K562 (cell line): Measurements from ENCODE around the gene ERAP2. TPM values are rescaled to one million over a fixed set of nuclear protein-coding genes. Genes with fewer than 3 reads are reported as not detected.

Source experiments
- ATF3 ChIP-seq, 2 experiments: fragments of 450-650 bp in 1 of 2; sonication (generic) in 1 of 2; formaldehyde crosslinking in 1 of 2; IDR thresholded peaks in 1 of 2; conservative IDR thresholded peaks in 1 of 2; 2 replicates each; pipeline versions ENCODE4 v1.6.1 to v1.8.1; 2016 to 2023; ENCODE audit warnings: mild to moderate bottlenecking in 2 of 2, moderate library complexity in 2 of 2, inconsistent platforms in 1 of 2, missing genetic modification reagents in 1 of 2
- CCNT2 ChIP-seq: IDR thresholded peaks from 2 replicates; pipeline ENCODE4 v1.6.1; 2011; ENCODE audit warnings: borderline replicate concordance, low read depth, mild to moderate bottlenecking, moderate library complexity, mixed read lengths, low read length; ENCODE audit not compliant: insufficient read length; ENCODE audit errors: extremely low read depth
- CREB1 ChIP-seq, 2 experiments: sonication (generic) in 1 of 2; formaldehyde crosslinking in 1 of 2; IDR thresholded peaks; 2 replicates each; pipeline versions ENCODE4 v1.6.1 to v1.8.0; 2012 to 2022; ENCODE audit warnings: inconsistent platforms in 1 of 2, mild to moderate bottlenecking in 1 of 2, missing genetic modification reagents in 1 of 2, moderate library complexity in 1 of 2
- GABPA ChIP-seq: fragments of 200-800 bp; sonication (Bioruptor generic); conservative IDR thresholded peaks from 2 replicates; pipeline ENCODE4 v1.6.1; 2016; ENCODE audit warnings: low read depth, missing genetic modification characterization, missing compliant biosample characterization
- HCFC1 ChIP-seq: IDR thresholded peaks from 2 replicates; pipeline ENCODE4 v1.6.1; 2012; ENCODE audit warnings: low read depth, low read length, improper control_type of control experiment
- HMBOX1 ChIP-seq: sonication (generic); IDR thresholded peaks from 2 replicates; pipeline ENCODE4 v1.6.1; 2016
- KHSRP ChIP-seq: fragments of 450-650 bp; IDR thresholded peaks from 2 replicates; pipeline ENCODE4 v1.6.1; 2017
- LARP7 ChIP-seq: fragments of 450-650 bp; IDR thresholded peaks from 2 replicates; pipeline ENCODE4 v1.6.1; 2016
- NCOA6 ChIP-seq: fragments of 450-650 bp; IDR thresholded peaks from 2 replicates; pipeline ENCODE4 v1.6.1; 2017; ENCODE audit warnings: mild to moderate bottlenecking
- NFRKB ChIP-seq: fragments of 450-650 bp; IDR thresholded peaks from 2 replicates; pipeline ENCODE4 v1.6.1; 2016; ENCODE audit warnings: low read depth
- PREB ChIP-seq: sonication (generic); formaldehyde crosslinking; IDR thresholded peaks from 2 replicates; pipeline ENCODE4 v1.8.1; 2023; ENCODE audit warnings: mild to moderate bottlenecking, missing genetic modification reagents
- RCOR1 ChIP-seq, 2 experiments: IDR thresholded peaks; 2 replicates each; pipeline ENCODE4 v1.6.1; 2012; ENCODE audit warnings: low read depth in 2 of 2, low read length in 2 of 2, borderline replicate concordance in 1 of 2, improper control_type of control experiment in 1 of 2
- SMARCB1 ChIP-seq: IDR thresholded peaks from 2 replicates; pipeline ENCODE4 v1.6.1; 2011; ENCODE audit warnings: improper control_type of control experiment, low read depth; ENCODE audit not compliant: insufficient read length
- SMARCE1 ChIP-seq: fragments of 450-650 bp; IDR thresholded peaks from 2 replicates; pipeline ENCODE4 v1.7.1; 2016; ENCODE audit warnings: mild to moderate bottlenecking
- ZNF146 ChIP-seq: IDR thresholded peaks from one replicate; pipeline ENCODE4 v1.6.1; 2018; ENCODE audit warnings: missing compliant biosample characterization; ENCODE audit not compliant: unreplicated experiment
- ZNF175 ChIP-seq: fragments of 200-800 bp; sonication (Bioruptor generic); IDR thresholded peaks from 2 replicates; pipeline ENCODE4 v1.6.1; 2016; ENCODE audit warnings: low read depth, mild to moderate bottlenecking, missing genetic modification characterization, missing compliant biosample characterization
- ZNF589 ChIP-seq: fragments of 200-800 bp; sonication (Bioruptor generic); IDR thresholded peaks from 2 replicates; pipeline ENCODE4 v1.6.1; 2016; ENCODE audit warnings: low read depth, missing genetic modification characterization, missing compliant biosample characterization
- polyA plus RNA-seq, 8 experiments: library from polyadenylated mRNA; depleted of rRNA in 4 of 8; stranded (reverse) in 5 of 8; unstranded in 3 of 8; fragments of >200 nt; fragmentation: Nextera tagmentation in 2 of 8; fragmentation: Illumina TruSeq in 1 of 8; extraction: Ambion mirVana in 2 of 8; extraction: Trizol in 1 of 8; gene quantifications; 2 replicates each; pipeline versions ENCODE4 v1.2.1 to v1.2.3, GENCODE V29; 2011 to 2014; ENCODE audit warnings: inconsistent platforms in 1 of 8, missing spikeins in 1 of 8
- total RNA-seq, 7 experiments: library from RNA; depleted of rRNA in 6 of 7; stranded (reverse); fragments of >200 nt in 6 of 7; fragmentation: Illumina TruSeq in 2 of 7; extraction: Trizol in 2 of 7; gene quantifications; 2 replicates each; pipeline versions ENCODE4 v1.2.1 to v1.2.3, GENCODE V29; 2011 to 2021; ENCODE audit warnings: low replicate concordance in 1 of 7
- TF ChIP-seq, protein P1 (sequence below): sonication (generic); formaldehyde crosslinking; IDR thresholded peaks from 2 replicates; pipeline ENCODE4 v1.8.0; 2022; ENCODE audit warnings: mild to moderate bottlenecking, missing genetic modification reagents

Gene ERAP2
- total and polyA plus RNA-seq, 9 of the 15 experiments (the other 6 are each of a cell fraction or from before 2014, with no cell fraction given): 0.93 to 4.0 (median 2.1) TPM

DNA sequence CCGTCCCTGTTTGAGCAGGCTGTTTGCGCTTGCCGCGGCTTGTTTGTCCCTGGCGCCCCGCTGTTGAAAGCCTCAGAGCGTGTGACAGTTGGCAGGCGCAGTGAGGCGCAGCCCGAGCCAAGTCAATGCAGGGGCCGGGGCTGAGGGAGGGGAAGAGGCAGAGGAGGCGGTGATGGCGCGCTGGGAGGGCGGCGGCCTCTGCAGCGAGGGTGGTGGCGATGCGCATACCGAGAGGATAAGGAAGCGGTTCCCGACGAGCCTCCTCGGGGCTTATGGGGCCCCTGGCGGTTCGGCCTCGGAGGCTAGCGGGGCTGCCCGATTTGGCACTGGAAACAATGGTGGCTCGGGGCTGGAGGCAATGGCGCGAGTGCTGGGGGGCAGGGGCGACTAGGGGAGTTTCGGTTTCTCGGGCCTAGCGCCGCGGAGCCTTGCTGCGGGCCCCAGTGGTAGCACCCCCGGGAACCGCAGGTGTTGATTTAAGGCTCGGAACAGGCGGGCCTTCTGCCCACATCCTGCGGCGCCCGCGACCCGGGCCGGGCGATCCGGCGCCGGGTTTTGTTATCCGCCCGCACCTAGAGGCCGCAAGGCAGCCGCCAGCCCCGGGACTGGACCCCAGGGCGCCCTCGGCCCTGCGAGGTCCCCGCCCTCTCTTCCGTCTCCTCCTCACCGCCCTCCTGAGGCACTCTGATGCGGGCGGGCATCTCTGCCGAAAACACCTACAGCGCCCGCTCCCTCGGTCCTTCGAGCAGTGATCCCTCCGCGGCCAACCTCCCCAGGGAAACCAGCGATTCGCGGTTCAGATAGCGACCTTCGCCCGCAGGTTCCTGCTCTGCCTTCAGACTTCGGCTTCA lies 58.6 kb downstream of the ERAP2 start (continued):
- TF ChIP-seq ZNF589 (CRISPR knock-in tag) (no peak; the same call in 1 of the 2 replicates), SMARCB1 (peak; percentile 23), CREB1 (IDR thresholded peaks at IDR 0.05) (no peak; the same call in 1 of the 2 replicates), CREB1 (CRISPR knock-in tag; IDR thresholded peaks at IDR 0.05) (peak; percentile 32; the same call in 1 of the 2 replicates), ZNF175 (CRISPR knock-in tag) (peak; percentile 60; the same call in 1 of the 2 replicates), RCOR1 (IDR thresholded peaks at IDR 0.05; ENCODE audit: borderline replicate concordance in 1 of 2, low read depth in 2 of 2, low read length in 2 of 2) (peak; percentile 11 to 40; a peak in 2 of 4 replicates), NFRKB (peak; percentile 93), LARP7 (peak; percentile 51; the same call in 1 of the 2 replicates), SMARCE1 (0 out of 2 replicates have a peak, but pooled peaks have one; percentile 39), KHSRP (no peak), NCOA6 (no peak), ATF3 (IDR thresholded peaks at IDR 0.05) (peak; percentile 7; the same call in 1 of the 2 replicates), ATF3 (CRISPR knock-in tag; conservative IDR thresholded peaks at IDR 0.05) (0 out of 2 replicates have a peak, but pooled peaks have one; percentile 4), HCFC1 (peak; percentile 35; the same call in 1 of the 2 replicates), CCNT2 (peak; percentile 96), GABPA (peak; percentile 88), ZNF146 (CRISPR knock-in tag) (peak; percentile 6), HMBOX1 (0 out of 2 replicates have a peak, but pooled peaks have one; percentile 12), PREB (CRISPR knock-in tag) (0 out of 2 replicates have a peak, but pooled peaks have one; percentile 57)
- TF ChIP-seq, protein P1, sequence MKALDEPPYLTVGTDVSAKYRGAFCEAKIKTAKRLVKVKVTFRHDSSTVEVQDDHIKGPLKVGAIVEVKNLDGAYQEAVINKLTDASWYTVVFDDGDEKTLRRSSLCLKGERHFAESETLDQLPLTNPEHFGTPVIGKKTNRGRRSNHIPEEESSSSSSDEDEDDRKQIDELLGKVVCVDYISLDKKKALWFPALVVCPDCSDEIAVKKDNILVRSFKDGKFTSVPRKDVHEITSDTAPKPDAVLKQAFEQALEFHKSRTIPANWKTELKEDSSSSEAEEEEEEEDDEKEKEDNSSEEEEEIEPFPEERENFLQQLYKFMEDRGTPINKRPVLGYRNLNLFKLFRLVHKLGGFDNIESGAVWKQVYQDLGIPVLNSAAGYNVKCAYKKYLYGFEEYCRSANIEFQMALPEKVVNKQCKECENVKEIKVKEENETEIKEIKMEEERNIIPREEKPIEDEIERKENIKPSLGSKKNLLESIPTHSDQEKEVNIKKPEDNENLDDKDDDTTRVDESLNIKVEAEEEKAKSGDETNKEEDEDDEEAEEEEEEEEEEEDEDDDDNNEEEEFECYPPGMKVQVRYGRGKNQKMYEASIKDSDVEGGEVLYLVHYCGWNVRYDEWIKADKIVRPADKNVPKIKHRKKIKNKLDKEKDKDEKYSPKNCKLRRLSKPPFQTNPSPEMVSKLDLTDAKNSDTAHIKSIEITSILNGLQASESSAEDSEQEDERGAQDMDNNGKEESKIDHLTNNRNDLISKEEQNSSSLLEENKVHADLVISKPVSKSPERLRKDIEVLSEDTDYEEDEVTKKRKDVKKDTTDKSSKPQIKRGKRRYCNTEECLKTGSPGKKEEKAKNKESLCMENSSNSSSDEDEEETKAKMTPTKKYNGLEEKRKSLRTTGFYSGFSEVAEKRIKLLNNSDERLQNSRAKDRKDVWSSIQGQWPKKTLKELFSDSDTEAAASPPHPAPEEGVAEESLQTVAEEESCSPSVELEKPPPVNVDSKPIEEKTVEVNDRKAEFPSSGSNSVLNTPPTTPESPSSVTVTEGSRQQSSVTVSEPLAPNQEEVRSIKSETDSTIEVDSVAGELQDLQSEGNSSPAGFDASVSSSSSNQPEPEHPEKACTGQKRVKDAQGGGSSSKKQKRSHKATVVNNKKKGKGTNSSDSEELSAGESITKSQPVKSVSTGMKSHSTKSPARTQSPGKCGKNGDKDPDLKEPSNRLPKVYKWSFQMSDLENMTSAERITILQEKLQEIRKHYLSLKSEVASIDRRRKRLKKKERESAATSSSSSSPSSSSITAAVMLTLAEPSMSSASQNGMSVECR: peak; percentile 28; the same call in 1 of the 2 replicates
